Neural progenitor cell (in vitro differentiated cells): ENCODE data around the gene ZNF496. TPM values are rescaled to one million over a fixed set of nuclear protein-coding genes. Genes with fewer than 3 reads are reported as not detected.
"Not testable (repeated sequence)": the region's sequence is repeated elsewhere in the genome, so short reads cannot be mapped to it uniquely, and the experiment has no call there.

Experiments
- DNase-seq: peaks from one replicate; pipeline ENCODE4 v3.0.0-alpha.2; 2016; ENCODE audit warnings: low spot score
- H2AFZ ChIP-seq: fragments of 200-600 bp; sonication (generic); replicated peaks from 2 replicates; pipeline ENCODE4 v1.6.1; 2016; ENCODE audit warnings: antibody characterized with exemption
- H3F3A ChIP-seq: fragments of 200-600 bp; sonication (generic); 2 replicates; pipeline ENCODE4 v1.6.1; 2016; ENCODE audit warnings: antibody characterized with exemption, low read depth
- H3K27ac ChIP-seq: fragments of 200-600 bp; sonication (generic); 2 replicates; pipeline ENCODE4 v1.5.1; 2016; ENCODE audit warnings: mild to moderate bottlenecking
- H3K27me3 ChIP-seq: fragments of 200-600 bp; sonication (generic); 2 replicates; pipeline ENCODE4 v1.6.1; 2016; ENCODE audit warnings: mild to moderate bottlenecking, moderate library complexity
- H3K36me3 ChIP-seq: fragments of 200-600 bp; sonication (generic); 2 replicates; pipeline ENCODE4 v1.5.1; 2016
- H3K4me1 ChIP-seq: fragments of 200-600 bp; sonication (generic); 2 replicates; pipeline ENCODE4 v1.6.1; 2016; ENCODE audit warnings: mixed run types
- H3K4me2 ChIP-seq: fragments of 200-600 bp; sonication (generic); 2 replicates; pipeline ENCODE4 v1.6.1; 2016
- H3K4me3 ChIP-seq: fragments of 200-600 bp; sonication (generic); 2 replicates; pipeline ENCODE4 v1.5.1; 2016
- H3K79me2 ChIP-seq: fragments of 200-600 bp; sonication (generic); 2 replicates; pipeline ENCODE4 v1.6.1; 2016; ENCODE audit warnings: low read depth
- H3K9ac ChIP-seq: fragments of 200-600 bp; sonication (generic); 2 replicates; pipeline ENCODE4 v1.6.1; 2016
- H3K9me3 ChIP-seq: fragments of 200-600 bp; sonication (generic); 2 replicates; pipeline ENCODE4 v1.5.1; 2016; ENCODE audit warnings: low read depth
- H4K20me1 ChIP-seq: fragments of 200-600 bp; sonication (generic); 2 replicates; pipeline ENCODE4 v1.6.1; 2016; ENCODE audit warnings: low read depth
- H3K27ac Mint-ChIP-seq: 3 replicates; pipeline ENCODE4 v1.8.0; 2021; ENCODE audit warnings: mixed read lengths
- H3K27me3 Mint-ChIP-seq: 2 replicates; pipeline ENCODE4 v1.8.0; 2022; ENCODE audit warnings: low read depth, mild to moderate bottlenecking, inconsistent platforms, moderate library complexity, mixed read lengths; ENCODE audit not compliant: insufficient read depth
- H3K36me3 Mint-ChIP-seq: 3 replicates; pipeline ENCODE4 v1.8.0; 2021; ENCODE audit warnings: mixed read lengths
- H3K4me1 Mint-ChIP-seq: 3 replicates; pipeline ENCODE4 v1.8.0; 2021; ENCODE audit warnings: mixed read lengths
- H3K4me3 Mint-ChIP-seq: 3 replicates; pipeline ENCODE4 v1.8.0; 2021; ENCODE audit warnings: mild to moderate bottlenecking, moderate library complexity, mixed read lengths
- H3K9me3 Mint-ChIP-seq: 3 replicates; pipeline ENCODE4 v1.8.0; 2020; ENCODE audit warnings: mixed read lengths
- CTCF ChIP-seq: fragments of 200-600 bp; sonication (generic); IDR thresholded peaks from 2 replicates; pipeline ENCODE4 v1.5.1; 2017; ENCODE audit warnings: antibody characterized with exemption, mild to moderate bottlenecking
- EZH2 ChIP-seq: fragments of 200-600 bp; sonication (generic); IDR thresholded peaks from 2 replicates; pipeline ENCODE4 v1.6.1; 2017; ENCODE audit warnings: antibody characterized with exemption, mild to moderate bottlenecking, moderate library complexity
- EZH2phosphoT487 ChIP-seq: fragments of 200-600 bp; sonication (generic); IDR thresholded peaks from 2 replicates; pipeline ENCODE4 v1.6.1; 2017; ENCODE audit warnings: antibody characterized with exemption
- total RNA-seq: library from RNA; depleted of rRNA; stranded (reverse); fragments of >200 nt; gene quantifications from 2 replicates; pipeline ENCODE4 v1.2.3, GENCODE V29; 2015; ENCODE audit warnings: low replicate concordance

ZNF496 gene
- total RNA-seq, 1 donor from 2014 or later: 30.1 TPM

- no peak overlapping the region for H3K4me3 ChIP-seq
- no peaks in the 10 kb centered on the region for H3K36me3 ChIP-seq
- H3K4me2 ChIP-seq: no peak overlapping the region
- no peaks in the 10 kb centered on the region for H4K20me1 ChIP-seq
- H3F3A ChIP-seq: peaks cover 3% of the 10 kb centered on the region
- no peak overlapping the region for H3K27ac Mint-ChIP-seq
- no peaks in the 10 kb centered on the region for H3K9me3 ChIP-seq
- peaks cover 15% of the 10 kb centered on the region for H3K4me1 Mint-ChIP-seq
- H3K27ac ChIP-seq: no peak overlapping the region
- TF ChIP-seq EZH2 (no peak), CTCF (no peak), EZH2phosphoT487 (no peak)
- H3K4me1 ChIP-seq: no peaks in the 10 kb centered on the region
- no peak overlapping the region for H3K9ac ChIP-seq
- no peak overlapping the region for H2AFZ ChIP-seq
- no peak for DNase-seq
- no peaks in the 10 kb centered on the region for H3K79me2 ChIP-seq
- peaks cover 34% of the 10 kb centered on the region for H3K9me3 Mint-ChIP-seq
- H3K27me3 Mint-ChIP-seq: peaks cover 6% of the 10 kb centered on the region
- peaks cover 14% of the 10 kb centered on the region for H3K36me3 Mint-ChIP-seq
- no peaks in the 10 kb centered on the region for H3K27me3 ChIP-seq
- H3K4me3 Mint-ChIP-seq: no peak overlapping the region
Observed at GRCh38 chr1:247367786-247368422, 36.2 kb upstream of the ZNF496 start.

GRCh38 chr1:247366926-247367645 lies 35.4 kb upstream of the ZNF496 start:
- Histone ChIP-seq H3K4me2 (no peak overlapping the region), H3K27ac (no peak overlapping the region), H4K20me1 (no peaks in the 10 kb centered on the region), H3F3A (peaks cover 3% of the 10 kb centered on the region), H3K9ac (no peak overlapping the region), H3K9me3 (no peaks in the 10 kb centered on the region), H3K27me3 (no peaks in the 10 kb centered on the region), H3K4me3 (no peak overlapping the region), H3K36me3 (no peaks in the 10 kb centered on the region), H2AFZ (no peak overlapping the region), H3K4me1 (no peaks in the 10 kb centered on the region), H3K79me2 (no peaks in the 10 kb centered on the region)
- no peak for TF ChIP-seq CTCF
- no peak for TF ChIP-seq EZH2phosphoT487
- H3K9me3 Mint-ChIP-seq: peaks cover 32% of the 10 kb centered on the region
- H3K4me1 Mint-ChIP-seq: peaks cover 13% of the 10 kb centered on the region
- H3K27ac Mint-ChIP-seq: no peak overlapping the region
- peaks cover 14% of the 10 kb centered on the region for H3K36me3 Mint-ChIP-seq
- no peak for DNase-seq
- no peak overlapping the region for H3K4me3 Mint-ChIP-seq
- H3K27me3 Mint-ChIP-seq: peaks cover 6% of the 10 kb centered on the region

- not testable (repeated sequence) for H3K4me3 ChIP-seq, H3K27me3 Mint-ChIP-seq, H3K4me2 ChIP-seq, H3K9ac ChIP-seq, H3K36me3 ChIP-seq, H3K4me3 Mint-ChIP-seq, H2AFZ ChIP-seq, H3F3A ChIP-seq, H3K79me2 ChIP-seq, H3K27ac ChIP-seq, H4K20me1 ChIP-seq, H3K27ac Mint-ChIP-seq, H3K9me3 ChIP-seq, H3K4me1 ChIP-seq, DNase-seq, H3K27me3 ChIP-seq
- peaks cover 32% of the 10 kb centered on the region for H3K9me3 Mint-ChIP-seq
- H3K4me1 Mint-ChIP-seq: peaks cover 14% of the 10 kb centered on the region
- peaks cover 14% of the 10 kb centered on the region for H3K36me3 Mint-ChIP-seq
Observed at GRCh38 chr1:247366345-247366744, 34.7 kb upstream of the ZNF496 start.

GRCh38 chr1:247365023-247365422 lies 33.4 kb upstream of the ZNF496 start:
- DNase-seq: no peak
- Histone ChIP-seq H2AFZ (no peak overlapping the region), H3F3A (no peaks in the 10 kb centered on the region), H3K4me3 (no peak overlapping the region), H3K4me2 (no peak overlapping the region), H3K79me2 (no peaks in the 10 kb centered on the region), H3K9me3 (no peaks in the 10 kb centered on the region), H3K9ac (no peak overlapping the region), H4K20me1 (no peaks in the 10 kb centered on the region), H3K4me1 (no peaks in the 10 kb centered on the region), H3K27ac (no peak overlapping the region), H3K36me3 (no peaks in the 10 kb centered on the region), H3K27me3 (no peaks in the 10 kb centered on the region)
- Mint-ChIP-seq H3K4me3 (no peak overlapping the region), H3K27ac (no peak overlapping the region), H3K36me3 (peaks cover 14% of the 10 kb centered on the region), H3K4me1 (peaks cover 16% of the 10 kb centered on the region), H3K27me3 (peaks cover 6% of the 10 kb centered on the region), H3K9me3 (peaks cover 32% of the 10 kb centered on the region)
- TF ChIP-seq EZH2 (no peak), EZH2phosphoT487 (no peak), CTCF (no peak)

- H4K20me1 ChIP-seq, H3K4me3 ChIP-seq, H3K4me3 Mint-ChIP-seq, H3K27ac ChIP-seq, H3K36me3 ChIP-seq, H3F3A ChIP-seq, H3K9me3 ChIP-seq, H3K4me2 ChIP-seq, H3K9ac ChIP-seq, H3K79me2 ChIP-seq, H3K4me1 ChIP-seq, DNase-seq, H3K27me3 ChIP-seq, H2AFZ ChIP-seq, H3K4me1 Mint-ChIP-seq: not testable (repeated sequence)
- H3K36me3 Mint-ChIP-seq: peaks cover 25% of the 10 kb centered on the region
- H3K27ac Mint-ChIP-seq: peak overlapping the region; percentile 69
- H3K27me3 Mint-ChIP-seq: peaks cover 12% of the 10 kb centered on the region
- H3K9me3 Mint-ChIP-seq: peaks cover 32% of the 10 kb centered on the region
Observed at GRCh38 chr1:247363000-247363399, 31.3 kb upstream of the ZNF496 start.
